Kidney epithelial cell (primary cell): ENCODE results near the gene CRYGN. TPM values are rescaled to one million over a fixed set of nuclear protein-coding genes. Genes with fewer than 3 reads are reported as not detected.

Experiments
- DNase-seq: peaks from one replicate; pipeline ENCODE4 v3.0.0-alpha.2; 2010; ENCODE audit warnings: low read depth
- H3K27me3 ChIP-seq: 2 replicates; pipeline ENCODE4 v1.6.0; 2011; ENCODE audit warnings: low read length; ENCODE audit not compliant: control insufficient read depth, insufficient read depth
- H3K36me3 ChIP-seq: 2 replicates; pipeline ENCODE4 v1.5.1; 2011; ENCODE audit warnings: low read length; ENCODE audit not compliant: control insufficient read depth, insufficient read depth
- H3K4me3 ChIP-seq: 2 replicates; pipeline ENCODE4 v1.5.1; 2011; ENCODE audit warnings: low read depth, mild to moderate bottlenecking, control low read depth, low read length
- CTCF ChIP-seq: IDR thresholded peaks from 2 replicates; pipeline ENCODE4 v1.5.1; 2011; ENCODE audit warnings: mild to moderate bottlenecking, moderate library complexity, low read length, control low read depth, inconsistent platforms; ENCODE audit not compliant: insufficient read depth, poor library complexity, severe bottlenecking
- total RNA-seq: library from RNA; depleted of rRNA; stranded (reverse); fragments of >200 nt; gene quantifications from 2 replicates; pipeline ENCODE4 v1.2.3, GENCODE V29; 2015

CRYGN gene
- total RNA-seq, 1 donor from 2014 or later: 0.84 TPM

GRCh38 chr7:151440799-151441445 lies 981 bp upstream of the CRYGN start:
- H3K27me3 ChIP-seq: peaks cover 17% of the 10 kb centered on the region
- DNase-seq: no peak
- no peaks in the 10 kb centered on the region for H3K36me3 ChIP-seq
- H3K4me3 ChIP-seq: no peak overlapping the region
- no peak for TF ChIP-seq CTCF

GRCh38 chr7:151438864-151439601 lies 908 bp downstream of the CRYGN start:
- H3K36me3 ChIP-seq: no peaks in the 10 kb centered on the region
- TF ChIP-seq CTCF: no peak
- peaks cover 17% of the 10 kb centered on the region for H3K27me3 ChIP-seq
- no peak for DNase-seq
- no peak overlapping the region for H3K4me3 ChIP-seq

- DNase-seq: no peak
- TF ChIP-seq CTCF: no peak
- Histone ChIP-seq H3K36me3 (no peaks in the 10 kb centered on the region), H3K4me3 (no peak overlapping the region), H3K27me3 (peaks cover 18% of the 10 kb centered on the region)
These were observed 1.9 kb downstream of the CRYGN start for GRCh38 chr7:151437866-151438516.

GRCh38 chr7:151437159-151437553 lies 2.8 kb downstream of the CRYGN start:
- no peak overlapping the region for H3K4me3 ChIP-seq
- H3K27me3 ChIP-seq: peaks cover 20% of the 10 kb centered on the region
- no peak for TF ChIP-seq CTCF
- DNase-seq: no peak
- no peaks in the 10 kb centered on the region for H3K36me3 ChIP-seq

DNA sequence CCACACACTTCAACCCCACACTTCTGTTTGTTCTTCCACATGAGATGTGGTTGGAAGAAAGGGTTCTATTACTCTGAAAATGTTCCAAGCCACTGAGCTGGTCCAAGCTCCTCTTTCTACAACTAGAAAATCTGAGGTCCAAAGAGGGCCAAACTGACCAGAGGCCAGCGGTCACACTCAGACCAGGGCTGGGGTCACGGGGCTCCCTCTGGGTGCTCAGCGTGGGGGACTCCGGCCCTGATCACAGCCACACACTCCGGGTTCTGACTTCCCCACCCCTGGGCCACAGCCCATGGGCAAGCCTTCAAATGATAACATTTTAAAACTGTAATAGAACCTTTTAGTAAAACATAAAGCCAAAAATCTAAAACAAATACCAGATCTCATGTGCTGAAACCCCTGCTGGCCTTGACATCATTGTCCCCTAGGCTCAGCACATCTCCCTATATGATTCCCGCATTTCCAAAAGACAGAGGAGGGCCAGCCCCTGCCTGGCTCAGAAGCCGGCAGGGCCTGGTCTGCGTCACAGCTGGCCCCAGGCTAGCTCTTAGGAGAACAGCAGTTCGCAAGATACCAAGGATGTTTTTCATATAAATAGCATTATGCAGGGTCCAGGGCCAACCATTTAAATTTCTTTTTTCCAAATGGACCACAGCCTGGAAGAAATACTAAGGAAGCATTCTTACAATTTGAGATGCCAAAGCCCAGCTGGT lies 3.3 kb downstream of the CRYGN start:
- H3K36me3 ChIP-seq: no peaks in the 10 kb centered on the region
- TF ChIP-seq CTCF: no peak
- DNase-seq: no peak
- peaks cover 20% of the 10 kb centered on the region for H3K27me3 ChIP-seq
- no peak overlapping the region for H3K4me3 ChIP-seq
